RWPE1 (cell line): ENCODE results near the gene FNBP1L.

Experiments
- CTCF ChIA-PET: fragments of 350-600 bp; sonication (Branson Sonifier 250); formaldehyde crosslinking; extraction: SDS; loops from one replicate; lab custom pipeline; 2021; lab: Yijun Ruan, JAX
- POLR2A ChIA-PET: fragments of 400-600 bp; formaldehyde crosslinking; extraction: SDS; loops from one replicate; lab custom pipeline; 2020; ENCODE audit warnings: antibody characterized with exemption; ENCODE audit not compliant: low non-redundant PET; lab: Yijun Ruan, JAX
- DNase-seq: peaks from one replicate; pipeline ENCODE4 v3.0.0; 2012; ENCODE audit warnings: low spot score
- H3K27ac ChIP-seq: fragments of 450-650 bp; 2 replicates; pipeline ENCODE4 v1.5.1; 2017
- TF ChIP-seq, protein P1 (sequence below): fragments of 450-650 bp; conservative IDR thresholded peaks from 2 replicates; pipeline ENCODE4 v1.5.1; 2017; ENCODE audit warnings: low read depth, mild to moderate bottlenecking

FNBP1L gene

DNA sequence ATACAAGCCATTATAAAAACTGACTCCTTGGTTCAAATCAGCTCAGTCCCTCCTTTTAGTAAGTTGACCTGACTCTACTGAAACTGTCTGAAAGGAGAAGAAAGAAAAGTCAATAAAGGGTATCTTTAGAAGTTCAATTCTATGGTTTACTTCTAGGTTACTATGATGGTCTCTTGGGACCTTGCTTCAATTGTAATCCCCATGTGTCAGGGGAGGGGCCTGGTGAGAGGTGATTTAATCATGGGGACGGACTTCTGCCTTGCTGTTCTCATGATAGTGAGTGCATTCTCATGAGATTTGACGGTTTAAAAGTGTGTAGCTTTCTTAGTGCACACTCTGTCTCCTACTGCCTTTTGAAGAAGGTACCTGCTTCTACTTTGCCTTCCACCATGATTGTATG lies 31.7 kb upstream of the FNBP1L start:
- H3K27ac ChIP-seq, result no peak overlapping the region
- TF ChIP-seq, protein P1, sequence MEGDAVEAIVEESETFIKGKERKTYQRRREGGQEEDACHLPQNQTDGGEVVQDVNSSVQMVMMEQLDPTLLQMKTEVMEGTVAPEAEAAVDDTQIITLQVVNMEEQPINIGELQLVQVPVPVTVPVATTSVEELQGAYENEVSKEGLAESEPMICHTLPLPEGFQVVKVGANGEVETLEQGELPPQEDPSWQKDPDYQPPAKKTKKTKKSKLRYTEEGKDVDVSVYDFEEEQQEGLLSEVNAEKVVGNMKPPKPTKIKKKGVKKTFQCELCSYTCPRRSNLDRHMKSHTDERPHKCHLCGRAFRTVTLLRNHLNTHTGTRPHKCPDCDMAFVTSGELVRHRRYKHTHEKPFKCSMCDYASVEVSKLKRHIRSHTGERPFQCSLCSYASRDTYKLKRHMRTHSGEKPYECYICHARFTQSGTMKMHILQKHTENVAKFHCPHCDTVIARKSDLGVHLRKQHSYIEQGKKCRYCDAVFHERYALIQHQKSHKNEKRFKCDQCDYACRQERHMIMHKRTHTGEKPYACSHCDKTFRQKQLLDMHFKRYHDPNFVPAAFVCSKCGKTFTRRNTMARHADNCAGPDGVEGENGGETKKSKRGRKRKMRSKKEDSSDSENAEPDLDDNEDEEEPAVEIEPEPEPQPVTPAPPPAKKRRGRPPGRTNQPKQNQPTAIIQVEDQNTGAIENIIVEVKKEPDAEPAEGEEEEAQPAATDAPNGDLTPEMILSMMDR, result no peak
- no peak for DNase-seq
- POLR2A ChIA-PET, result no interaction called here
- CTCF ChIA-PET, result no interaction called here

DNA sequence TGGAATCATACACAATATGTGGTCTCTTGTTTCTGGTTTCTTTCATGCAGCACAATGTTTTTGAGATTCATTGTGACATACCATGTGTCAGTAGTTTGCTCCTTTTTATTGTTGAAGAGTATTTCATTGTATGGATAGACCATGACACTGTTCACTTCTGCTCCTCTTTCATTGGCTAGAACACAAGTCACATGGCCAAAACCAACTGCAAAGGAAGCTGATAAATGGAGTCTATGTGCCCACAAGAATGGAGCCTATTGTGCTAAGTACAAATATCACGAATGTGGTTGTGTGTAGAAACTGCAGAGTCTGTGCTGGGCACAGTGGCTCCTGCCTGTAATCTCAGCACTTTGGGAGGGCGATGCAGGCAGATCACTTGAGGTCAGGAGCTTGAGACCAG lies 28.6 kb upstream of the FNBP1L start:
- TF ChIP-seq, protein P1, result no peak
- DNase-seq, result no peak
- POLR2A ChIA-PET, result no interaction called here
- CTCF ChIA-PET, result interaction anchor here (0.6 kb wide), 1 partner anchor 150 kb away, joined by 7 read pairs; no protein-coding TSS in a partner anchor
- H3K27ac ChIP-seq, result no peak overlapping the region

DNA sequence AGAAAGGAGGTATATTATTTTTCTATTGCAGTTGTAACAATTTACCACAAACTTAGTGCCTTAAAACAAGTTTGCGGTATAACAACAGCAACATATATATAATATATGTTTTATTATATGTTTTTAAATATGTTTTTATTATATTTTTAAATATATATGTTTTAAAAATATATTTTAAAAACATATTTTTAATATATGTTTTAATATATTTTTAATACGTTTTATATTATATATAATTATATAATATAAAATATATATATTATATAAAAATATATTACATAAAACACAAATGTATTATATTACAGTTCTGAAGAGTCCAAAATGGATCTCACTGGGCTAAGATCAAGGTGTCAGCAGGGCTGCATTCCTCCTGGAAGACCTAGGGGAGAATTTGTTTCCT lies 27.5 kb upstream of the FNBP1L start:
- no peak for DNase-seq
- CTCF ChIA-PET, result no interaction called here
- POLR2A ChIA-PET, result no interaction called here
- H3K27ac ChIP-seq, result no peak overlapping the region
- TF ChIP-seq, protein P1, result no peak

DNA sequence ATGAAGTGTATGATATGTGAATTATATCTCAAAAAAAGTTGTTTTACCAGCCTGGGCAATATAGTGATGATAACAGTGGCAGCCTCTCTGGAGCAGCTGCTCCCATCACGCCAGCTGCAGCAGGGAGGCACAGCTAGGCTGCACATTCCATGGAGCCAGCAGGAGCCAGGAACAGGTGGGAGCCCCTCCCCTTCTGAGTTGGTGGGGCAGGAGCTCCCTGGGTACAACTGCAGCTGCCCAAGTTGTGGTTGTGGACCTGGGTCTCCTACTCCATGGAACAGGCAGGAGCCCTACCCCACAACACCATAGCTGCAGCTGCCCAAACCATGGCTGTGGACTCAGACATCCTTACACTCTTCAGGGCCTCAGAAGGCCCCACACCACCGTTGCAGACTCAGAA lies 21.7 kb upstream of the FNBP1L start:
- DNase-seq, result no peak
- POLR2A ChIA-PET, result no interaction called here
- TF ChIP-seq, protein P1, result no peak
- CTCF ChIA-PET, result no interaction called here
- no peak overlapping the region for H3K27ac ChIP-seq

DNA sequence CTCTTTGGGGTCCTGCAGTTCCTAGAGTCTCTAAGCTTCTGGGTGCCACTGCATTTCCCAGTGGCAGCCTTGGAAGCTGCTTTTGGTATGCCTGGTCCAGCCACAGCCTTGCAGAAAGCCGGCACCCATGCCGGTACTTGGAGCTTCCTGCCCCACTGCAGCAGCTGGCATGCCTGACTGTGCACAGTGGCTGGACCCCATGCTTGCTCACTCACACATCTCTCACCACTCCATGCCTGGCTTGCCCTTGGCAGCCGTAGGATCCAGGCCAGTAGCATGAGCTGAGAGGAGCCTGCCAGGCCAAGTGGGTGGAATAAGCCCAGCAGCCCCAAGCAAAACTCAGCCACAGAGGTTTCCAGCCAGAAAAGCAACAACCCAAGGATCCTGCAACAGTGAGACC lies 20.3 kb upstream of the FNBP1L start:
- TF ChIP-seq, protein P1, result no peak
- ChIA-PET CTCF (no interaction called here), POLR2A (no interaction called here)
- no peak overlapping the region for H3K27ac ChIP-seq
- DNase-seq, result no peak

- no peak overlapping the region for H3K27ac ChIP-seq
- CTCF ChIA-PET, result interaction anchor here (0.6 to 1.7 kb wide), 2 partner anchors 42 to 129 kb away, joined by 3 to 10 read pairs; no protein-coding TSS in a partner anchor
- POLR2A ChIA-PET, result no interaction called here
- TF ChIP-seq, protein P1, result no peak
- no peak for DNase-seq
Measured at GRCh38 chr1:93433407-93433961, 14.4 kb upstream of the FNBP1L start.

GRCh38 chr1:93434088-93434487 lies 13.8 kb upstream of the FNBP1L start:
- ChIA-PET CTCF (interaction anchor here (1.7 kb wide), 1 partner anchor 130 kb away, joined by 10 read pairs; no protein-coding TSS in a partner anchor), POLR2A (no interaction called here)
- TF ChIP-seq, protein P1, result no peak
- no peak overlapping the region for H3K27ac ChIP-seq
- no peak for DNase-seq
